Suppressor macrophage treated with lipopolysaccharide for 1 hour (primary cell): ENCODE data around the gene HSPA1B.
A peak's percentile ranks its signal among the peaks of the same experiment; 100 is the strongest.
"Not testable (repeated sequence)": the region's sequence is repeated elsewhere in the genome, so short reads cannot be mapped to it uniquely, and the experiment has no call there.

Source experiments
- DNase-seq, 3 donors: peaks; one replicate each; pipeline ENCODE4 v3.0.0-alpha.2; 2020 to 2022

HSPA1B gene

DNA sequence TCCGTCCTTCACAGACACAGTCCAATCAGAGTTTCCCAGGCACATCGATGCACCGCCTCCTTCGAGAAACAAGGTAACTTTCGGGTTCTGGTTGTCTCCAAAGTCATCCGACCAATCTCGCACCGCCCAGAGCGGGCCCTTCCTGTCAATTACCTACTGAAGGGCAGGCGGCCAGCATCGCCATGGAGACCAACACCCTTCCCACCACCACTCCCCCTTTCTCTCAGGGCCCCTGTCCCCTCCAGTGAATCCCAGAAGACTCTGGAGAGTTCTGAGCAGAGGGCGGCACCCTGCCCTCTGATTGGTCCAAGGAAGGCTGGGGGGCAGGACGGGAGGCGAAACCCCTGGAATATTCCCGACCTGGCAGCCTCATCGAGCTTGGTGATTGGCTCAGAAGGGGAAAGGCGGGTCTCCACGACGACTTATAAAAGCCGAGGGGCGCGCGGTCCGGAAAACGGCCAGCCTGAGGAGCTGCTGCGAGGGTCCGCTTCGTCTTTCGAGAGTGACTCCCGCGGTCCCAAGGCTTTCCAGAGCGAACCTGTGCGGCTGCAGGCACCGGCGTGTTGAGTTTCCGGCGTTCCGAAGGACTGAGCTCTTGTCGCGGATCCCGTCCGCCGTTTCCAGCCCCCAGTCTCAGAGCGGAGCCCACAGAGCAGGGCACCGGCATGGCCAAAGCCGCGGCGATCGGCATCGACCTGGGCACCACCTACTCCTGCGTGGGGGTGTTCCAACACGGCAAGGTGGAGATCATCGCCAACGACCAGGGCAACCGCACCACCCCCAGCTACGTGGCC is at the start of gene HSPA1B:
Gene HSPA1B, plus strand, starts transcription at position 453 of the 794 bp plus-strand sequence. Its CDS starts 213 bp downstream, at position 666.
- DNase-seq = peak; percentile 97 to 98 (median 98)

DNA sequence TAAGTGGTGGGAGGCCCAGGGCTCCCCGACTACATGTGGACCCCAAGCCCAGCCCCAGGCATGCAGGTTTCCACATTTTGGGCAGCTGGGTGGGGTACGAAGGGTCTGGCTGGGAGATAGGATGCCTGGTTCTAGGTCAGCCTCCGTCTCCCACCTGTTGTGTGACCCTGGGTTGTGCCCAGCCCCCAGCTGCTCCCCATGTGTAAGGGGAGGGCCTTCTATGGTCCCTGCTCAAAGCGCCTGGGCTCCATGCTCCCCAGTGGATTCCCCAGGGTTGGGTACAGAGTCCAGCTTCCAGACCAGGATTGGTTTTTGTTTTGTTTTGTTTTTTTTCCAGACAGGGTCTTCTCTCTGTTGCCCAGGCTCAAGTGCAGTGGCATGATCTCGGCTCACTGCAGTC is 49.3 kb upstream of the HSPA1B start:
- no peak for DNase-seq

DNA sequence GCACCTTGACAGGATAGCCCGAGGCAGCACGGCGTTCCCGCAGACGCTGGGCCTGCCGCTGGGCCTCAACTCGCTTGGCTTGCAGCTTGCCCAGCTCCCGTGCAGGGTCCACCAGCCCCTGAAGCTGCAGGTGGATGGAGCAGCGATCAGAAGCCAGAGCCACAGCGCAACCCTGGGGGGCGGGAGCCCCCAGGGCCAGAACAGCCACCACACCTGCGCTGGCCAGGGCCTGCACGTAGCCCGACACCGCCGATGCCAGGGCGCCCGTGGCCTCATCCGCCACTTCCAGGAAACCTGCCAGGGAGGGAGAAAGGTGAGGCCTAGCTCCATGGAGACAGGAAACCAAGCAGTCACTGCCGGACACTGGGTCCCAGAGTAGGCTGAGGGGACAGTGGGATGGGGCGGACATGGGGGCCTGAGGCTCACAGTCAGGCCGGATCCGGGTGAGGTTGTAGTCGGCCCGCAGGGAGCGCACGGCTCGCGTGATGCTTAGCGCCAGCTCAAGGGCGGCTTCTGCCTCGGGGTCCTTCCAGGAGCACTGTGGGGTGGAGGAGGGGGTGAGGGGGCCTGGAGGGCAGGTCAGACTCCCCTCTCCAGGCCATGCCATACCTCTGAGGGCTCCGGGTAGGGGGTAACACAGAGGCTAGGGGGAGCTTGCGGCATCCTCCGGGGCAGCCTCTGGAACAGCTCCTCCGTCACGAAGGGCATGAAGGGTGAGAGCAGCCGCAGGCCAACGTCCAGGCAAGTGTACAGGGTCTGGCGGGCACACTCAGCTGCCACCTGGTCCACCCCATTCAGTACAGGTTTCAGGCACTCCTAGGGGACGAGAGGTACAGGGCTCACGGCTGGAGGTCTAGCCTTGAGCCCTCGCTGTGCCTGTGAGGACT is 48.3 kb upstream of the HSPA1B start:
- no peak for DNase-seq

DNA sequence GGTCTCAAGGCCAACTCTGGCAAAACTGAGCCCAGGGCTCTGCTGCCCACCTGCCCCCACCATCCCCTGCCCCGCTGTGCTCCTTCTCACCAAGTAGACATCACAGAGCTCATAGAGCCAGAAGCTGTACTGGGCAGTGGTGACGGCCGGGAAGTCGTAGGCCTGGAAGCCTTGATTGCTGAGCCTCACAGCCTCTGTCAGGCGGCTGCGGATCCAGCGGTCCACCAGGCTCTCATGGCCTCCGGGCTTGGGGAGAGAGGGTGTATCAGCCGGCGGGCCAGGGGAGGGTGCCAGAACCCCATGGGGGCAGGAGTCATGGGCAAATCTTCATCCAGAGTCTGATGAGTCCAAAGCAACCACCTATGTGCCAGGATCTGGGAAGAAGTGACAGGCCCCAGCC is 47.6 kb upstream of the HSPA1B start:
- DNase-seq = no peak

DNA sequence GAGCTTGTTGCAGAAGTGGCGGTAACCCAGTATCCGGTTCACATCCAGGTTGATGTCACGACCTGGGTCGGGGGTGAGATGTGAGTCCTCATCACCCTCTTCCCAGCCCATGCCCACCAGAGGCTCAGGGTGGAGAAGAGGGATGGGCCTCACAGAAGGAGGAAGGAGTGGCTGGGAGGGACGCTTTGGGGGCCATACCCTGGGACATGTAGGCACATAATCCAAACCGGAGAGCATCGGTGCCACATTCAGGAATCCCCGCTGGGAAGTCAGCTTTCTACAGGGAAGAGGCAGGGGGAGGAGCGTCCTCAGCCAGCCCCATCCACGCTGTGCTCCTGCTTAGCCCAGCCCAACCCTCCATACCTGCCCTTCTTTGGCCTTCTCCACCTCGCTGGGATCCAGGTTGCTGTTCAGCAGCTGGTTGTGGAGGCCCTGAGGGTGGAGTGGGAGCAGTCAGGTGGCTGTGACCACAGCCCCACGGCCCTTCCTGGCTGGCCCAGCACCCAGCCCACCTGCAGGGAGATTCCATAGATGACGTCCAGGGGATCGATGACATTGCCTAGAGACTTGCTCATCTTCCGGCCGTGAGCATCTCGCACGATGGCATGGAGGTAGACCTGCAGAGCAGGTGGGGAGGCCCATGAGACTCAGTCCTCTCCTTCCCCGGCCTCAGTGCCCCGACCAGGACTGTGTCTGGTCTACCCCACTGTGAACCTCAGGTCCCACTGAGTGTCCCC is 46.9 kb upstream of the HSPA1B start:
- no peak for DNase-seq

DNA sequence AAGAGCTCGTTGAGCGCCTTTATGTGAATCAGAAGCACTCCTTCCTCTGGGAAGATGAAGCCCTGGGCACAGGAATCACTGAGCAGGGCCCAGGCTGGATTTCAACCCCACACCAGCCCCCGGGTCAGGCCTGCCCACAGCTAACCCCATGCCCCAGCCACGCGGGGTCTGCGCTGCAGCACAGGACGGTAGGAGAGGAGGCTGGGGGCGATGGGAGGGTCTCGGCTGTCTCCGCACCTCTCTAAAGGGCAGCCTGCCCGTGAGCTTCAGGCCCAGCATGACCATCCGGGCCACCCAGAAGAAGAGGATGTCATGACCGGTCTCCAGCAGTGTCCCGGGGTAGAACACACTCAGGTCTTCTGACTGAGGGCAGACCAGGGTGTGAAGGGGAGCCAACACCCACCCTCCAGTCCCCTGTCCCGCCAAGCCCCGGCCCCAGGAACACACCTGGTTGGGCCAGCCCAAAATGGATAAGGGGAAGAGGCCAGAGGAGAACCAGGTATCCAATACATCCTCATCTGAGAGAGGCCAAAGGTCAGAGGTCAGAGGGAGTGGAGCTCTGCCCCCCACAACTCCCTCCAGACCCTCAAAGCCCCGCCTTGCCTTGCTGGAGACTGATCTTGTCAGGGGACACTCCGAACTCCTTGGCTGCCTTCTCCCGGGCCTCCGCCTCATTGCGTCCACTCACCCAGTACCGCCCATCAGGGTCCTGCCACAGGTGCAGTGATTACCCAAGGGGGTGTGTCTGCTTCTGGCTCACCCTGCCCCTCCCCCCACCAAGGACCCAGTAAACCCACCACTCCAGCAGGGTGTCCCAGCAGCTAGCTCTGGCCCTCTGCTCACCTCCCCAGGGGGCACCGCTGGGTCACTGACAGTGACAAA is 46.1 kb upstream of the HSPA1B start:
- no peak for DNase-seq

DNA sequence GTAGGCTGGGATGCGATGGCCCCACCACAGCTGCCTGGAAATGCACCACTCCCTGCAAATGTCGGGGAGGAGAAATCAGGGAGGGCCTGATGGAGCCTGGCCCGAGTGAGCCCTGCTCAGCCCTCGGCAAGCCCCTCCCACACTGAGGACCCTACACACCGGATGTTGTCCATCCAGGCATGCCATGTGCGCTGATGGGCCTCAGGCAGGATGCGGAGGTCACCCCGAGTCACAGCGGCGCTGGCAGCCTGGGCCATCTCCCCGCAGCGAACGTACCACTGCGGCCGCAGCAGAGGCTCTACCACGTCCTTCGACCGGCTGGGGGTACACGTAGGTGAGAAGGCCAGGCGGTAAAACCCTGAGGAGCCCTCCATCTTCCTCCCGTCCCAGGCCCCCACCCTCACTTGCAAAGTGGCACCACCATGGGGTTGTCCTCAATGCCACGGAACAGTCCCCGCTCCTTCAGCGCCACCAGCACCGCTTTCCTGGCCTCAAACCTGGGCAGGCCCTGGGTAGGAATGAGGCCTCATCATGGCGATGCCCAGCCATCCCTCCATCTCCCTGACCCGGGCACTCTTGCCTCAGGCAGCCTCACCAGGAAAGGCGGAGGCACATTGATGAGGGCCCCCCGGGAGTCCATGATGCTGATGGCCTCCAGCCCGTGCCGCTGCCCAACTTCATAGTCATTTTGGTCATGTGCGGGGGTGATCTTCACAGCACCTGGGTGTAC is 45.2 kb upstream of the HSPA1B start:
- DNase-seq = no peak

DNA sequence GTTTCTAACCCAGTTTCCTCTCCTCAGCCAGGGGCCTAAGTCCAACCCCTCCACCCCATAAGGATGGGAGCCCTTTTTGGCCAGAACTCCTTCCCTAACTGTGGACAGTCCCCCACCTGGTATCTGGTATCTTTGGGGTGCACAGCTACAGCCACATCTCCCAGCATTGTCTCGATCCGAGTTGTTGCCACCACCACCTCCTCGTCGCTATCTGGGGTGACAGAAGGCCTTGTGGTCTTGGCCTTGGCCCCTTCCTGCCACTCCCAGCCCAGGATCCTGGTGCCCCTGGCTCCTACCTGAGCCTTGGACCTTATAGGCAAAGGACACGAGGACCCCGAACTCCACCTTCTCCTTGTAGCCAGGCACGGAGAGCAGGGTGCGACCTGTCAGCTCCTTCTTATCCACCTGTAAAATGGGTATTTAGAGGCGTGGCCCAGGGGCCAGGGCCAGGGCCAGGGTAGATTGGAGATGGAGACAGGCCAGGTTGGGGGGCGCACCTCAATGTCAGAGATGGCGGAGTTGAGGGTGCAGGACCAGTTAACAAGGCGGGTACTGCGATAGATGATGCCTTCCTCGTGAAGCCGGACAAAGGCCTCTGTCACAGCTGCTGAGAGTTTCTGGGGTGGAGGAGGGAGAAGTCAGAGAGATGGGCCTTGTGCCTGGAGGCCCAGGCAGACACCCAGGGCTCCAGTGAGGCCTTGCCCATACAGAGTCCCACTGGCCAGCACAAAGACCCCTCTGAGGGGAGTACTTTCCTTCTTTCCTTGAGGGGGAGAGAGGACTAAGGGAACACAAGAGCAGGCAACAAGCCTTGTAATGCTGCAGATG is 43.2 kb upstream of the HSPA1B start:
- DNase-seq = no peak

DNA sequence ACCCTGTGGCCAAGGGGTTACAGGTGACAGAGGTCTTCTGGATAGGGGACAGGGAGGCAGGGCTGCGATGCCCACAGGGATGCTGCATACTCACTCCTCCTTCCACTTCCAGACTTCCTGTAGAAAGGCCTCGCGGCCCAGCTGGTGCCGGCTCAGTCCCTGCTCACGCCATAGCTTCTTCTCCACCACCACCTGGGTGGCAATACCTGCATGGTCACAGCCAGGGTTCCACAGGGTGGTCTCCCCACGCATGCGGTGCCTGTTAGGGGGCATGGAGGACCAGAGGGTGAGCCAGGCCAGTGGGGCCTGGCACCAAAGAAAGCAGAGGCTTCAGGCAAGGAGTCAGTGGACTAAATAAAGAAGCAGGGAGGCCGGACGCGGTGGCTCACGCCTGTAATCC is 42.1 kb upstream of the HSPA1B start:
- DNase-seq = no peak

DNA sequence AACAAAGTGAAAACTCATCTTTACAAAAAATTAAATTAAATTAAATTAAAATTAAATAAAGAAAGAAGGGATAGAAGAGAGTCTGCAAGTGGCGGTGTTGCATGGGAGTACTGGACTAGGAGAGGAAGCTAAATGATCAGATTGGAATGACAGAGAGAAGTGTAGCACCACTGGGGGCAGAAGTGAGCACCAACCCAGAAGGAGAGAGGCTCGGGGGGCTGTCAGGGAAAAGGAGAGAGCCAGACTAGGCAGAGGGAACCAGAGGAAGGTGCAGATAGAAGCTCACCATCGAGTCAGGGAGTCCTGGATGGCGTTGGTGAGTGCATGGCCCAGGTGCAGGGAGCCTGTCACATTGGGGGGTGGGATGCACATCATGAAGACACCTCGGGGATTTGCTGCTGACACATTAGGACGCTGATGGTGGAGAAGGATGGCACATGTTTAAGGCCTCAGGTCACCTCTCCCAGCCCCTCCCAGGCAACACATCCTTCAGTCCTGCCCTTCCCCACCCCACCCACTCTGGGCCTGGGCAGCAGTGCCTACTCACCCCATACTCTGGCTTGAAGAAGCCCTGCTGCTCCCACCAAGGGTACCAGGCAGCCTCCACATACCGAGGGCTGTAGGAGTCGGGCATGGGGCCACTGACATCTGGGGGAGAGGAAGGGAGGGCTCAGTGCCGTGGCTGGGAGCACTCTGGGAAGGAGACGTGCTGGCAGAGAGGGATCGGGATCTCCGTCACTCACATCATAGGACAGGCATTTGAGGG is 36.0 kb upstream of the HSPA1B start:
- peak; percentile 49 to 56 (median 55) for DNase-seq

DNA sequence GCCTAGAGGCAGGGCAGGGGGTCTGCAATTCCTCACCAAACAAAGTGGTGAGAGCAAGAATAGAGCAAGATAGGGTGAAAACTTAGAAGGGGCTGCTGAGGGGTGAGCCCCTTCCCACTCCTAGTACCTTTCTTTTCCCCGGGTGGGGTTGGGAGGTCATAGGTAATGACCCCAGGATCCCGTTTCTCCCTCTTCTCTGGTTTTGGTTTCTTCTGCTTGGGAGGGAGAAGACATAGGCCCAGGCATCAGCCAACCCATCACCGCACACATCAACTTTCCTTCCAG is 35.5 kb upstream of the HSPA1B start:
- DNase-seq = no peak

DNA sequence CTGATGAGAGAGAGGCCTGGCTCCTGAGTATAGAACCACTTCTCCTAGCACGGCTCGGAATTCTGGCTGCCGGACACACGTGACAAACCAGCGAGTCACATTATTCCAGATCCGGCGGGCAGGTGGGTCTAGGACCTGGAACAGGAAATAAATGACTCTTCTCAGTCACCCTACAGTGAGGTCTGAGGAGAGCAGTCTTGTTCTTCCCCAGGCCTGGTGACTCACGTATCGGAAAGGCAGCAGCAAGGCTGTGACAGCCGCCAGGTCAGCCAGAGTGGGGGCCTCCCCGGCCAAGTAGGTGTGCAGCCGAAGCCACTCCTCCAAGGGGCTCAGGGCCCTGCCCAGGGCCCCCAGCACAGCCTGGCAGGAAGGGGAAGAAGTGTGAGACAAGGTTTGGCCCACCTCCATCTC is 34.8 kb upstream of the HSPA1B start:
- DNase-seq = no peak

DNA sequence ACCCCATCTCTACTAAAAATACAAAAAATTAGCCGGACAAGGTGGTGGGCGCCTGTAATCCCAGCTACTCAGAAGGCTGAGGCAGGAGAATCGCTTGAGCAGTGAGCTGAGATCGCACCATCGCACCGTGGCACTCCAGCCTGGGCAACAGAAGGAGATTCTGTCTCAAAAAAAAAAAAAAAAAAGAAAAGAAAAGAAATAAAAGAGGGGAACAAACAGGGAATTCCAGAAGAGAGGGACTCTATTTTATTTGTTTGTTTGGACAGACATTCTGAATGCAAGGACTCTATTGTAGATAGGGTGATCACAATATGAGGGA is 33.7 kb upstream of the HSPA1B start:
- DNase-seq = not testable (repeated sequence)

DNA sequence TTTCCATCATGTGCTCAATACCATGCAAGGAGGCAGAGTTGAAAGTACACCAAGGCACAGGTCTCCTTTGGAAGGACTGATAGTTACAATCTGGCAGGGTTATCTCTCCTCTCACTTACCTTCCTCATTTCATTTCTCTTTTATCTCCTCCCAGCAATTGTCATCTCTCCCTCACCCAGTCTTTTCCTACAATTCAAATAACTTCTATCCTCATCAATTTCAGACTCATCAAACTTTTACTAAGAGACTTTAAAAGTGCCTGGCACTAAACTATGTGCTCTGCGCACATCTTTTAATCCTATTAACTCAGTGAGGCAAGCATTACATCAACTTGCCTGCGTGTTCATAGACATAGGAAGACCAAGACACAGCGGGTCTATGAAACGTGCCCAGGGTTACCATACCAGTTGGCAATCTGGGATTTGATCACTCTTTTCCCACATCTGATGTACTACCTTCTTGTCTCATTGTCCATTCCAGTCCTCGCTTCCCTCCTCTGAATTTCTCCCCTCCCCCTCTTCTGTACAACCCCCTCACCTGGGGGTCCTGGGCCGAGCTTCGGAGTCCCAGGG is 33.2 kb upstream of the HSPA1B start:
- DNase-seq = no peak

DNA sequence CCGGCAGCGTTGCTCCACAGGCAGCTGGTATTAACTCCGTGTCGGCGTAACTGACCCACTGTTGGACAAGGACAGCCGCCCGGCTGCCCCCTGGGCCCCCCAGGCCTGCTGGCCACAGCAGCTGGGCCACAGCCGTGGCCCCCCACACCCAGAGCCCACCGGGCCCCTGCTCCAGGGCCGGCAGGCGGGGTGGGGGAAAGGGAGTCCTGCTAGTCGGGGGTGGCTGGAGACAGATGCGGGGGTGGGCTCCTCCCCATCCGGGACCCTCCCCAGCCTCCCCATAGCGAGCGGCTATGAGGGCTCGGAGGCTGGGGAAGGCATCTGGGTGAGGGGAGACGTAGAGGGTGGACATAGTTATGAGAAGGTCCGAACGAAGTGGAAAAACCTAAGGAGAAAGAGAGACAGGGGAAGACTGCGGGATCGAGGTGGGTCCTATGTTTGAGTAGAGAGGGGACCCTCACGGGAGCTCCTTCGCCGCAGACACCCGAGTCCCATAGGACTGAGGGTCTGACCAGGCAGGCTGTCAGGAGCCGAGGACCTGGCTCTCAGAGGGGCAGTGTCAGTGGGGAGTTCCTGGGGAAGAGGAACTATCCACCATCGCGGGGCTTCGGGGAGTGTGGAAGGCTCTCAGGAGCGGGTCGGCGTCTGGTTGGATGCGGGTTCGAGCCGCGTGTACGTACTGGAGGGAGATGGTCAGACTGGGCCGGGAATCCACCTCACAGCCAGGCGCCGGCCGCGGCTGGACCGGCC is 32.5 kb upstream of the HSPA1B start:
- DNase-seq = peak in 1 of 3 donors; percentile 67

DNA sequence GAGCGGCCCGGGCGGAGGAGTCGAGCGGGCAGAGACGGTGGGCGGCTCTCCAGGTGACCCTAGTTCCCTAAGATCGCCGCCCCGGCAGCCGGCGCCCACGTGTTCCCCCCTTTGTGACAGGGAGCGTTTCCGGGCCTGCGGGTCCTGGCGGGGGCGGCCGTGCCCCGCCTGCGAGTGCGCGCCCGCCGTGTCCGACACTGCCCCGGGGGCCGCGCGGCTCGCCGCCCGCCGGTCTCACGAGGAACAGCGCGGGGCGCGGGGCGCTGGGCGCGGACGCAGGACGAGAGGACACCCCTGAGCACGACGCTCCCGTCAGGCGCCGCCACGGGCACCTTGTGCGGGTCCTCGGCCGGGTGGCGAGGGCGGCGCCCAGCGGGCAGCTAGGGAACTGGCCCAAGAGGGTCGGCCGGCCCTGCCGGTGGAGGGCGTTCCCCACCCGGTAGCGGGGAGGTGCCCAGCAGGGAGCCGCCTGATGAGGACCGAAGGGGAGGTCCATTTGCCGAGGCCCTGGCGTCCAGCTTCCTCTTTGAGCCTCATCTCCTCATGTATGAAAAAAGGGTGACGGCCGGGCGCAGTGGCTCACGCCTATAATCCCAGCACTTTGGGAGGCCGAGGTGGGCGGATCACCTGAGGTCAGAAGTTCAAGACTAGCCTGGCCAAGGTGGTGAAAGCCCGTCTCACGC is 31.8 kb upstream of the HSPA1B start, which contains the start of gene VARS1:
Gene VARS1, minus strand, starts transcription at position 137 of the 683 bp plus-strand sequence. CDS start 535 bp downstream, outside the sequence.
- DNase-seq = peak; percentile 97 to 99 (median 98)

DNA sequence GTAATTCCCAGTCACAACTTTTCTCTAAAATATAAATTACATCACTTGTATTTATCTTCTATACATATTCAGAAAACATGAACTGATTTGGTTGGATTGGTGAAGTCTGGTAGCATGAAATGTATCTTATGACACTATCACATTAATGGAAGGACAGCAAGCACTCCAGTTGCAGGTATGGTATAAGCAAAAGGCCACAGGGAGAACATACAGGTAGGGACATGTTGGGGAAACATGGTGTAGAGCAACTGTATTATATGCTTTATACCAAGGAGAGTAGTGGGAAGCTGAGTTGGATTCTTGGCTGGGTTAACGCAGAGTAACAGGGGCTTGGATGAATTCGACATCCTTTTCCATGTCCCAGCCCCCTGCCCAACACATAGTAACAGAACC is 30.5 kb upstream of the HSPA1B start:
- DNase-seq = no peak

DNA sequence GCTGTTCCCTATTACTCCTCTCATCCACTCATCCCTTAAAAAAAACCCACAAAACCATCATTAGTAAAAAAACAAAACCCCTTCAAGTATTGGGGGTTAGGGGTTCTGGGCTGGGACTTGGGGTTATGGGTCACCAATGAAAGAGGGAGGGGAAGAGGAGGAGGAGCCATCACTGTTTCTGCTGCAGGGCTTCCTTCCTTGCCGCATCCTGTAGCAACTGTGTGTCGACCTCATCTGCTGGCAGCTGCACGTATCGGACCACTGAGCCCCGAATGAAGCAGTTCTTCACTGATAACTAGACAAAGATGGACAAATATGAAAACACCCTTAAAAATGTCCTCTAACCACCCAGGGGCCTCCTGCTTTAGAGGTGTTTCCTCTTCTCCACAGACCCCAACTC is 29.9 kb upstream of the HSPA1B start:
- no peak for DNase-seq
